ENCODE measurements around the gene GMPR2.

DNA sequence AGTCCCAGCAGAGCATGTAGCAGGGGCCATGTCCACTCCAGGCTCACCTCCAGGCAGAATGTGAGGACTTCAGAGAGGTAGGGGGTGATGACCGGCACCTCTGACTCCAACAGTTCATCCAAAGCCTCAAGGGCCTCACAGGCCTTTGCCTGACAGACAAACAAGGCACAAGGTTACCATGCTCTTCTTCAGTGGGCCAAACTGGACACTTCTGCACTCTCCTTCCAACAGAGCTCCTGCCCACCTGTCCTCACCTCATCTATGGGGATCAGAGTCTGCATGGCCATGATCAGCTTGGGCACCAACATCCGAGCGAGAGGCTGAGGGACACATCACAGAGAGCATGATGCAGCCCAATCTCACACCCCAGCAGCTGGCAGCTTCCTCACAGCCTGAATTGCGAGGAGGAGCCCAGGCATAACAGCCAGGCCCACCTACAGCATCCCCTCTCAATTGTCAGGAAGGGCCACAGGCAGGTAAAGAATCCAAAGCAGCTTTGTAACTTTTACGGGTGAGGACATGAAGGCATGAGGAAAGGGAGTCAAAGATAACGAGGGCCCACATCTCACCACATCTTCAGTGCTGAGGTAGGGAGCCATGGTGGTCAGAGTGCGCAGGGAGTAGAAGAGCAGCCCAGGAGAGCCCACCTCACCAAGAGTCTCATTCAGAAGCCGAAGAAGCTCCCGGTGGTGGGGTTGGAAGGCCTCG is 45.7 kb upstream of the GMPR2 start:
- TF ChIP-seq CTCF (IDR thresholded peaks at IDR 0.05) (no peak), POLR2A (IDR thresholded peaks at IDR 0.05) (no peak)
